WTC11 (cell line): Measurements from ENCODE around the gene MSI1. TPM values are rescaled to one million over a fixed set of nuclear protein-coding genes. Genes with fewer than 3 reads are reported as not detected.
"Not testable (repeated sequence)": the region's sequence is repeated elsewhere in the genome, so short reads cannot be mapped to it uniquely, and the experiment has no call there.

Source experiments
- ATAC-seq: fragments of 200-7000 bp; cut with Tn5 transposase; 2 replicates; pipeline ENCODE4 v1.10.0; 2021; ENCODE audit warnings: mild to moderate bottlenecking, moderate library complexity
- CTCF ChIA-PET: fragments of 300-600 bp; sonication (Branson Sonifier 250); formaldehyde crosslinking; loops from one replicate; lab custom pipeline; 2021; ENCODE audit warnings: antibody characterized with exemption; lab: Charles Lee
- POLR2A ChIA-PET: fragments of 350-600 bp; sonication (Branson Sonifier 250); formaldehyde crosslinking; loops from one replicate; lab custom pipeline; 2021; ENCODE audit warnings: antibody characterized with exemption; lab: Charles Lee
- DNase-seq: peaks from one replicate; pipeline ENCODE4 v3.0.0; 2021; ENCODE audit warnings: low spot score
- H3K27ac Mint-ChIP-seq: 2 replicates; pipeline ENCODE4 v1.8.0; 2021; ENCODE audit warnings: mixed read lengths
- H3K27me3 Mint-ChIP-seq: 2 replicates; pipeline ENCODE4 v1.8.0; 2021; ENCODE audit warnings: low read depth, mild to moderate bottlenecking, moderate library complexity, mixed read lengths
- H3K36me3 Mint-ChIP-seq: 2 replicates; pipeline ENCODE4 v1.8.0; 2021; ENCODE audit warnings: mixed read lengths
- H3K4me1 Mint-ChIP-seq: 2 replicates; pipeline ENCODE4 v1.8.0; 2022; ENCODE audit warnings: mixed read lengths
- H3K4me3 Mint-ChIP-seq: 2 replicates; pipeline ENCODE4 v1.8.0; 2021; ENCODE audit warnings: mild to moderate bottlenecking, moderate library complexity, mixed read lengths
- H3K9me3 Mint-ChIP-seq: 2 replicates; pipeline ENCODE4 v1.8.0; 2021; ENCODE audit warnings: mixed read lengths
- ESRRA ChIP-seq: sonication (generic); formaldehyde crosslinking; IDR thresholded peaks from 2 replicates; pipeline ENCODE4 v1.8.1; 2022; ENCODE audit warnings: mild to moderate bottlenecking, missing genetic modification reagents, borderline replicate concordance
- ETV6 ChIP-seq: sonication (generic); formaldehyde crosslinking; IDR thresholded peaks from 2 replicates; pipeline ENCODE4 v1.8.1; 2022; ENCODE audit warnings: mild to moderate bottlenecking, missing genetic modification reagents
- FOXJ3 ChIP-seq: sonication (generic); formaldehyde crosslinking; IDR thresholded peaks from 2 replicates; pipeline ENCODE4 v1.9.0; 2021; ENCODE audit warnings: missing genetic modification reagents, mild to moderate bottlenecking, borderline replicate concordance
- GABPB1 ChIP-seq: sonication (generic); formaldehyde crosslinking; IDR thresholded peaks from 2 replicates; pipeline ENCODE4 v1.8.1; 2023; ENCODE audit warnings: mild to moderate bottlenecking, missing genetic modification reagents
- GRHL2 ChIP-seq: fragments of 250-450 bp; sonication (Bioruptor Pico); IDR thresholded peaks from 2 replicates; pipeline ENCODE4 v1.8.0; 2022; ENCODE audit warnings: mild to moderate bottlenecking, moderate library complexity; ENCODE audit not compliant: insufficient replicate concordance, severe bottlenecking
- MYBL2 ChIP-seq: sonication (generic); formaldehyde crosslinking; IDR thresholded peaks from 2 replicates; pipeline ENCODE4 v1.8.1; 2023; ENCODE audit warnings: mild to moderate bottlenecking, moderate library complexity, missing genetic modification reagents
- NFYB ChIP-seq: sonication (generic); formaldehyde crosslinking; conservative IDR thresholded peaks from 2 replicates; pipeline ENCODE4 v1.8.0; 2022; ENCODE audit warnings: low read depth, missing genetic modification reagents
- OVOL2 ChIP-seq: fragments of 250-450 bp; sonication (Bioruptor Pico); IDR thresholded peaks from 2 replicates; pipeline ENCODE4 v1.9.0; 2021; ENCODE audit warnings: mild to moderate bottlenecking, borderline replicate concordance
- RORB ChIP-seq: fragments of 250-450 bp; sonication (Bioruptor Pico); IDR thresholded peaks from 2 replicates; pipeline ENCODE4 v1.9.0; 2021; ENCODE audit warnings: mild to moderate bottlenecking
- TEAD4 ChIP-seq: sonication (generic); formaldehyde crosslinking; IDR thresholded peaks from 2 replicates; pipeline ENCODE4 v1.8.0; 2022; ENCODE audit warnings: mild to moderate bottlenecking, missing genetic modification reagents
- TP53 ChIP-seq: sonication (generic); formaldehyde crosslinking; IDR thresholded peaks from 2 replicates; pipeline ENCODE4 v1.8.1; 2023; ENCODE audit warnings: mild to moderate bottlenecking, missing genetic modification reagents
- ZBTB21 ChIP-seq: sonication (generic); formaldehyde crosslinking; IDR thresholded peaks from 2 replicates; pipeline ENCODE4 v1.8.1; 2023; ENCODE audit warnings: mild to moderate bottlenecking, missing genetic modification reagents, borderline replicate concordance
- total RNA-seq: library from RNA; stranded (reverse); gene quantifications from 3 replicates; pipeline ENCODE4 v1.2.3, GENCODE V29; 2021
- TF ChIP-seq, protein P1 (sequence below): sonication (generic); formaldehyde crosslinking; IDR thresholded peaks from 2 replicates; pipeline ENCODE4 v1.8.1; 2022; ENCODE audit warnings: missing genetic modification reagents, borderline replicate concordance
- TF ChIP-seq, protein P2 (sequence below): sonication (generic); formaldehyde crosslinking; IDR thresholded peaks from 2 replicates; pipeline ENCODE4 v1.8.0; 2022; ENCODE audit warnings: mild to moderate bottlenecking, missing genetic modification reagents
- TF ChIP-seq, protein P3 (sequence below): fragments of 250-450 bp; sonication (Bioruptor Pico); IDR thresholded peaks from 2 replicates; pipeline ENCODE4 v1.8.0; 2021; ENCODE audit warnings: mild to moderate bottlenecking
- TF ChIP-seq, protein P4 (sequence below): sonication (generic); formaldehyde crosslinking; conservative IDR thresholded peaks from 2 replicates; pipeline ENCODE4 v1.8.1; 2023; ENCODE audit warnings: mild to moderate bottlenecking, low read depth, missing genetic modification reagents, moderate library complexity
- TF ChIP-seq, protein P5 (sequence below): sonication (generic); formaldehyde crosslinking; IDR thresholded peaks from 2 replicates; pipeline ENCODE4 v1.8.0; 2022; ENCODE audit warnings: mild to moderate bottlenecking, missing genetic modification reagents
- TF ChIP-seq, protein P6 (sequence below): sonication (generic); formaldehyde crosslinking; IDR thresholded peaks from 2 replicates; pipeline ENCODE4 v1.8.0; 2023; ENCODE audit warnings: missing genetic modification reagents, mild to moderate bottlenecking, borderline replicate concordance
- TF ChIP-seq, protein P7 (sequence below): sonication (generic); formaldehyde crosslinking; IDR thresholded peaks from 2 replicates; pipeline ENCODE4 v1.8.1; 2023; ENCODE audit warnings: mild to moderate bottlenecking, missing genetic modification reagents, moderate library complexity

The MSI1 gene
- total RNA-seq, 1 experiment from 2014 or later = 71.5 TPM

DNA sequence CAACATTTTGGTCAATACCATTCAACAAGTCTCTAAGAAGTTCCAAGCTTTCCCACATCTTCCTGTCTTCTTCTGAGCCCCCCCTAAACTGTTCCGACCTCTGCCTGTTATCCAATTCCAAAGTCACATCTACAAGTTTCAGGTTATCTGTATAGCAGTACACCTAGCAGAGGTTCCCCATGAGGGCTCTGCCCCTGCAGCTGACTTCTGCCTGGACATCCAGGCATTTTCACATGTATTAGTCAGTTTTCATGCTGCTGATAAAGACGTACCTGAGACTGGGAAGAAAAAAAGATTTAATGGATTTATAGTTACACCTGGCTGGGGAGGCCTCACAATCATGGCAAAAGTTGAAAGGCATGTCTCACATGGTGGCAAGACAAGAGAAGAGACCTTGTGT is 31.2 kb downstream of the MSI1 start:
- H3K36me3 Mint-ChIP-seq = peaks cover 22% of the 10 kb centered on the region
- no peak overlapping the region for H3K27ac Mint-ChIP-seq
- ChIA-PET CTCF (no interaction called here), POLR2A (no interaction called here)
- TF ChIP-seq MYBL2 (CRISPR knock-in tag) = no peak
- TF ChIP-seq OVOL2 (CRISPR knock-in tag) = no peak
- no peak for TF ChIP-seq GRHL2 (CRISPR knock-in tag)
- TF ChIP-seq, protein P1, sequence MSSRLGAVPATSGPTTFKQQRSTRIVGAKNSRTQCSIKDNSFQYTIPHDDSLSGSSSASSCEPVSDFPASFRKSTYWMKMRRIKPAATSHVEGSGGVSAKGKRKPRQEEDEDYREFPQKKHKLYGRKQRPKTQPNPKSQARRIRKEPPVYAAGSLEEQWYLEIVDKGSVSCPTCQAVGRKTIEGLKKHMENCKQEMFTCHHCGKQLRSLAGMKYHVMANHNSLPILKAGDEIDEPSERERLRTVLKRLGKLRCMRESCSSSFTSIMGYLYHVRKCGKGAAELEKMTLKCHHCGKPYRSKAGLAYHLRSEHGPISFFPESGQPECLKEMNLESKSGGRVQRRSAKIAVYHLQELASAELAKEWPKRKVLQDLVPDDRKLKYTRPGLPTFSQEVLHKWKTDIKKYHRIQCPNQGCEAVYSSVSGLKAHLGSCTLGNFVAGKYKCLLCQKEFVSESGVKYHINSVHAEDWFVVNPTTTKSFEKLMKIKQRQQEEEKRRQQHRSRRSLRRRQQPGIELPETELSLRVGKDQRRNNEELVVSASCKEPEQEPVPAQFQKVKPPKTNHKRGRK (CRISPR knock-in tag) = no peak
- TF ChIP-seq, protein P2, sequence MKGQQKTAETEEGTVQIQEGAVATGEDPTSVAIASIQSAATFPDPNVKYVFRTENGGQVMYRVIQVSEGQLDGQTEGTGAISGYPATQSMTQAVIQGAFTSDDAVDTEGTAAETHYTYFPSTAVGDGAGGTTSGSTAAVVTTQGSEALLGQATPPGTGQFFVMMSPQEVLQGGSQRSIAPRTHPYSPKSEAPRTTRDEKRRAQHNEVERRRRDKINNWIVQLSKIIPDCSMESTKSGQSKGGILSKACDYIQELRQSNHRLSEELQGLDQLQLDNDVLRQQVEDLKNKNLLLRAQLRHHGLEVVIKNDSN (CRISPR knock-in tag) = no peak
- TF ChIP-seq TEAD4 (CRISPR knock-in tag) = no peak
- no peak for TF ChIP-seq TP53
- TF ChIP-seq ETV6 (CRISPR knock-in tag) = no peak
- TF ChIP-seq RORB = no peak
- no peak for TF ChIP-seq ZBTB21 (CRISPR knock-in tag)
- no peak for TF ChIP-seq ESRRA (CRISPR knock-in tag)
- TF ChIP-seq, protein P3, sequence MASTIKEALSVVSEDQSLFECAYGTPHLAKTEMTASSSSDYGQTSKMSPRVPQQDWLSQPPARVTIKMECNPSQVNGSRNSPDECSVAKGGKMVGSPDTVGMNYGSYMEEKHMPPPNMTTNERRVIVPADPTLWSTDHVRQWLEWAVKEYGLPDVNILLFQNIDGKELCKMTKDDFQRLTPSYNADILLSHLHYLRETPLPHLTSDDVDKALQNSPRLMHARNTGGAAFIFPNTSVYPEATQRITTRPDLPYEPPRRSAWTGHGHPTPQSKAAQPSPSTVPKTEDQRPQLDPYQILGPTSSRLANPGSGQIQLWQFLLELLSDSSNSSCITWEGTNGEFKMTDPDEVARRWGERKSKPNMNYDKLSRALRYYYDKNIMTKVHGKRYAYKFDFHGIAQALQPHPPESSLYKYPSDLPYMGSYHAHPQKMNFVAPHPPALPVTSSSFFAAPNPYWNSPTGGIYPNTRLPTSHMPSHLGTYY (CRISPR knock-in tag) = no peak
- TF ChIP-seq, protein P4, sequence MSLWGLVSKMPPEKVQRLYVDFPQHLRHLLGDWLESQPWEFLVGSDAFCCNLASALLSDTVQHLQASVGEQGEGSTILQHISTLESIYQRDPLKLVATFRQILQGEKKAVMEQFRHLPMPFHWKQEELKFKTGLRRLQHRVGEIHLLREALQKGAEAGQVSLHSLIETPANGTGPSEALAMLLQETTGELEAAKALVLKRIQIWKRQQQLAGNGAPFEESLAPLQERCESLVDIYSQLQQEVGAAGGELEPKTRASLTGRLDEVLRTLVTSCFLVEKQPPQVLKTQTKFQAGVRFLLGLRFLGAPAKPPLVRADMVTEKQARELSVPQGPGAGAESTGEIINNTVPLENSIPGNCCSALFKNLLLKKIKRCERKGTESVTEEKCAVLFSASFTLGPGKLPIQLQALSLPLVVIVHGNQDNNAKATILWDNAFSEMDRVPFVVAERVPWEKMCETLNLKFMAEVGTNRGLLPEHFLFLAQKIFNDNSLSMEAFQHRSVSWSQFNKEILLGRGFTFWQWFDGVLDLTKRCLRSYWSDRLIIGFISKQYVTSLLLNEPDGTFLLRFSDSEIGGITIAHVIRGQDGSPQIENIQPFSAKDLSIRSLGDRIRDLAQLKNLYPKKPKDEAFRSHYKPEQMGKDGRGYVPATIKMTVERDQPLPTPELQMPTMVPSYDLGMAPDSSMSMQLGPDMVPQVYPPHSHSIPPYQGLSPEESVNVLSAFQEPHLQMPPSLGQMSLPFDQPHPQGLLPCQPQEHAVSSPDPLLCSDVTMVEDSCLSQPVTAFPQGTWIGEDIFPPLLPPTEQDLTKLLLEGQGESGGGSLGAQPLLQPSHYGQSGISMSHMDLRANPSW (CRISPR knock-in tag) = no peak
- TF ChIP-seq NFYB (CRISPR knock-in tag) = no peak
- TF ChIP-seq, protein P5, sequence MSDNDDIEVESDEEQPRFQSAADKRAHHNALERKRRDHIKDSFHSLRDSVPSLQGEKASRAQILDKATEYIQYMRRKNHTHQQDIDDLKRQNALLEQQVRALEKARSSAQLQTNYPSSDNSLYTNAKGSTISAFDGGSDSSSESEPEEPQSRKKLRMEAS = no peak
- TF ChIP-seq, protein P6, sequence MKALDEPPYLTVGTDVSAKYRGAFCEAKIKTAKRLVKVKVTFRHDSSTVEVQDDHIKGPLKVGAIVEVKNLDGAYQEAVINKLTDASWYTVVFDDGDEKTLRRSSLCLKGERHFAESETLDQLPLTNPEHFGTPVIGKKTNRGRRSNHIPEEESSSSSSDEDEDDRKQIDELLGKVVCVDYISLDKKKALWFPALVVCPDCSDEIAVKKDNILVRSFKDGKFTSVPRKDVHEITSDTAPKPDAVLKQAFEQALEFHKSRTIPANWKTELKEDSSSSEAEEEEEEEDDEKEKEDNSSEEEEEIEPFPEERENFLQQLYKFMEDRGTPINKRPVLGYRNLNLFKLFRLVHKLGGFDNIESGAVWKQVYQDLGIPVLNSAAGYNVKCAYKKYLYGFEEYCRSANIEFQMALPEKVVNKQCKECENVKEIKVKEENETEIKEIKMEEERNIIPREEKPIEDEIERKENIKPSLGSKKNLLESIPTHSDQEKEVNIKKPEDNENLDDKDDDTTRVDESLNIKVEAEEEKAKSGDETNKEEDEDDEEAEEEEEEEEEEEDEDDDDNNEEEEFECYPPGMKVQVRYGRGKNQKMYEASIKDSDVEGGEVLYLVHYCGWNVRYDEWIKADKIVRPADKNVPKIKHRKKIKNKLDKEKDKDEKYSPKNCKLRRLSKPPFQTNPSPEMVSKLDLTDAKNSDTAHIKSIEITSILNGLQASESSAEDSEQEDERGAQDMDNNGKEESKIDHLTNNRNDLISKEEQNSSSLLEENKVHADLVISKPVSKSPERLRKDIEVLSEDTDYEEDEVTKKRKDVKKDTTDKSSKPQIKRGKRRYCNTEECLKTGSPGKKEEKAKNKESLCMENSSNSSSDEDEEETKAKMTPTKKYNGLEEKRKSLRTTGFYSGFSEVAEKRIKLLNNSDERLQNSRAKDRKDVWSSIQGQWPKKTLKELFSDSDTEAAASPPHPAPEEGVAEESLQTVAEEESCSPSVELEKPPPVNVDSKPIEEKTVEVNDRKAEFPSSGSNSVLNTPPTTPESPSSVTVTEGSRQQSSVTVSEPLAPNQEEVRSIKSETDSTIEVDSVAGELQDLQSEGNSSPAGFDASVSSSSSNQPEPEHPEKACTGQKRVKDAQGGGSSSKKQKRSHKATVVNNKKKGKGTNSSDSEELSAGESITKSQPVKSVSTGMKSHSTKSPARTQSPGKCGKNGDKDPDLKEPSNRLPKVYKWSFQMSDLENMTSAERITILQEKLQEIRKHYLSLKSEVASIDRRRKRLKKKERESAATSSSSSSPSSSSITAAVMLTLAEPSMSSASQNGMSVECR (CRISPR knock-in tag) = no peak
- TF ChIP-seq GABPB1 = no peak
- TF ChIP-seq FOXJ3 = no peak
- TF ChIP-seq, protein P7, sequence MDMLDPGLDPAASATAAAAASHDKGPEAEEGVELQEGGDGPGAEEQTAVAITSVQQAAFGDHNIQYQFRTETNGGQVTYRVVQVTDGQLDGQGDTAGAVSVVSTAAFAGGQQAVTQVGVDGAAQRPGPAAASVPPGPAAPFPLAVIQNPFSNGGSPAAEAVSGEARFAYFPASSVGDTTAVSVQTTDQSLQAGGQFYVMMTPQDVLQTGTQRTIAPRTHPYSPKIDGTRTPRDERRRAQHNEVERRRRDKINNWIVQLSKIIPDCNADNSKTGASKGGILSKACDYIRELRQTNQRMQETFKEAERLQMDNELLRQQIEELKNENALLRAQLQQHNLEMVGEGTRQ (CRISPR knock-in tag) = no peak
- DNase-seq = no peak
- no peak for ATAC-seq
- no peaks in the 10 kb centered on the region for H3K4me1 Mint-ChIP-seq
- peaks cover 23% of the 10 kb centered on the region for H3K27me3 Mint-ChIP-seq
- peaks cover 36% of the 10 kb centered on the region for H3K9me3 Mint-ChIP-seq
- H3K4me3 Mint-ChIP-seq = no peak overlapping the region

DNA sequence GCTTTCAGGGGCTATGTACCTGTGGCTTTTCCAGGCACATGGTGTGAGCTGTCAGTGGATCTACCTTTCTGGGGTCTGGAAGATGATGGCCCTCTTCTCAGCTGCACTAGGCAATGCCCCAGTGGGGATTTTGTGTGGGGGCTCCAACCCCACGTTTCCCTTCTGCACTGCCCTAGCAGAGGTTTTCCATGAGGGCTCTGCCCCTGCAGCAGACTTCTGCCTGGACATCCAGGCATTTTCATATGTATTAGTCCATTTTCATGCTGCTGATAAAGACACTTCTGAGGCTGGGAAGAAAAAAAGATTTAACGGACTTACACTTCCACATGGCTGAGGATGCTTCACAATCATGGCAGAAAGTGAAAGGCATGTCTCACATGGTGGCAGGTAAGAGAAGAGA is 32.6 kb downstream of the MSI1 start:
- peaks cover 23% of the 10 kb centered on the region for H3K27me3 Mint-ChIP-seq
- H3K4me1 Mint-ChIP-seq, H3K27ac Mint-ChIP-seq, POLR2A ChIA-PET, H3K4me3 Mint-ChIP-seq, DNase-seq, ATAC-seq: not testable (repeated sequence)
- H3K9me3 Mint-ChIP-seq = peaks cover 36% of the 10 kb centered on the region
- CTCF ChIA-PET = interaction anchor here (1.5 to 2.3 kb wide), 3 partner anchors 31 to 94 kb away, joined by 8 to 15 read pairs (median 9); partner anchors contain the start of gene SIRT4
- H3K36me3 Mint-ChIP-seq = peaks cover 22% of the 10 kb centered on the region
